Measurements from ENCODE around the gene LRRC15. TPM values are rescaled to one million over a fixed set of nuclear protein-coding genes. Genes with fewer than 3 reads are reported as not detected.

The LRRC15 gene
- total and polyA plus RNA-seq, 8 donors, result 0.03 to 6.2 (median 0.16) TPM

- H3K27me3 ChIP-seq, result peaks cover 0 to 24% of the 10 kb centered on the region in 2 donors
- intact Hi-C loops (cut with DNase I), result loop anchor here in 1 of 2 donors (5.0 kb wide), 1 partner anchor 56 kb away; the partner anchor contains the start of gene GP5
- H3K9me3 ChIP-seq, result no peaks in the 10 kb centered on the region
- ATAC-seq (no peak), DNase-seq (no peak)
- H3K4me3 ChIP-seq, result no peak overlapping the region
- TF ChIP-seq CTCF (IDR thresholded peaks at IDR 0.05), result no peak
- H3K4me1 ChIP-seq, result no peaks in the 10 kb centered on the region
- H3K36me3 ChIP-seq, result no peaks in the 10 kb centered on the region
- no peak overlapping the region for H3K27ac ChIP-seq
Observed at GRCh38 chr3:194340757-194341400, 28.7 kb downstream of the LRRC15 start.

- Histone ChIP-seq H3K9me3 (no peaks in the 10 kb centered on the region), H3K27me3 (peaks cover 0 to 23% of the 10 kb centered on the region in 2 donors), H3K36me3 (no peaks in the 10 kb centered on the region), H3K27ac (no peak overlapping the region), H3K4me1 (no peaks in the 10 kb centered on the region), H3K4me3 (no peak overlapping the region)
- no peak for TF ChIP-seq CTCF (IDR thresholded peaks at IDR 0.05)
- ATAC-seq, result no peak
- DNase-seq, result no peak
- intact Hi-C loops (cut with DNase I), result loop anchor here in 1 of 2 donors (5.0 kb wide), 1 partner anchor 57 kb away; the partner anchor contains the start of gene GP5
Observed at GRCh38 chr3:194339840-194340239, 29.7 kb downstream of the LRRC15 start.

- Histone ChIP-seq H3K9me3 (no peaks in the 10 kb centered on the region), H3K36me3 (no peaks in the 10 kb centered on the region), H3K27ac (no peak overlapping the region), H3K27me3 (peaks cover 0 to 24% of the 10 kb centered on the region in 2 donors), H3K4me3 (no peak overlapping the region), H3K4me1 (no peaks in the 10 kb centered on the region)
- ATAC-seq (no peak), DNase-seq (no peak)
- no peak for TF ChIP-seq CTCF (IDR thresholded peaks at IDR 0.05)
- intact Hi-C loops (cut with DNase I), result no loop called here
Observed at GRCh38 chr3:194339356-194339755, 30.2 kb downstream of the LRRC15 start.

GRCh38 chr3:194337965-194338753 lies 31.4 kb downstream of the LRRC15 start:
- Histone ChIP-seq H3K4me3 (no peak overlapping the region), H3K9me3 (no peaks in the 10 kb centered on the region), H3K27me3 (peaks cover 2 to 29% of the 10 kb centered on the region in 2 donors), H3K4me1 (peaks cover 0 to 8% of the 10 kb centered on the region in 2 donors), H3K36me3 (no peaks in the 10 kb centered on the region), H3K27ac (no peak overlapping the region)
- TF ChIP-seq CTCF (IDR thresholded peaks at IDR 0.05), result no peak
- peak in 1 of 4 donors; percentile 59 for DNase-seq
- intact Hi-C loops (cut with DNase I), result no loop called here
- no peak for ATAC-seq
